HG02642 (cell line): ENCODE results near the gene NRP1.
"Not testable (repeated sequence)": the region's sequence is repeated elsewhere in the genome, so short reads cannot be mapped to it uniquely, and the experiment has no call there.

Experiments
- ATAC-seq: cut with Tn5 transposase; IDR thresholded peaks from one replicate; pipeline ENCODE4 v1.9.1; 2021; ENCODE audit warnings: mild to moderate bottlenecking; ENCODE audit not compliant: unreplicated experiment, poor library complexity

Gene NRP1

DNA sequence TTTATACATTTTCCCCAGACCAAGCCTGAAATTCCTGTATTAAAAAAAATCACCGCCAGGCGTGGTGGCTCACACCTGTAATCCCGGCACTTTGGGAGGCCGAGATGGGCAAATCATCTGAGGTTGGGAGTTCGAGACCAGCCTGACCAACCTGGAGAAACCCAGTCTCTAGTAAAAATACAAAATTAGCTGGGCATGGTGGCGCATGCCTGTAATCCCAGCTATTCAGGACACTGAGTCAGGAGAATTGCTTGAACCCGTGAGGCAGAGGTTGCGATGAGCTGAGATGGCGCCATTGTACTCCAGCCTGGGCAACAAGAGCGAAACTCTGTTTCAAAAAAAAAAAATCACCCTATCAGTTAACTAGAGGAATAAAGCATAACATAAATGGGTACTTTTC lies 195.8 kb downstream of the NRP1 start:
- ATAC-seq: not testable (repeated sequence)

DNA sequence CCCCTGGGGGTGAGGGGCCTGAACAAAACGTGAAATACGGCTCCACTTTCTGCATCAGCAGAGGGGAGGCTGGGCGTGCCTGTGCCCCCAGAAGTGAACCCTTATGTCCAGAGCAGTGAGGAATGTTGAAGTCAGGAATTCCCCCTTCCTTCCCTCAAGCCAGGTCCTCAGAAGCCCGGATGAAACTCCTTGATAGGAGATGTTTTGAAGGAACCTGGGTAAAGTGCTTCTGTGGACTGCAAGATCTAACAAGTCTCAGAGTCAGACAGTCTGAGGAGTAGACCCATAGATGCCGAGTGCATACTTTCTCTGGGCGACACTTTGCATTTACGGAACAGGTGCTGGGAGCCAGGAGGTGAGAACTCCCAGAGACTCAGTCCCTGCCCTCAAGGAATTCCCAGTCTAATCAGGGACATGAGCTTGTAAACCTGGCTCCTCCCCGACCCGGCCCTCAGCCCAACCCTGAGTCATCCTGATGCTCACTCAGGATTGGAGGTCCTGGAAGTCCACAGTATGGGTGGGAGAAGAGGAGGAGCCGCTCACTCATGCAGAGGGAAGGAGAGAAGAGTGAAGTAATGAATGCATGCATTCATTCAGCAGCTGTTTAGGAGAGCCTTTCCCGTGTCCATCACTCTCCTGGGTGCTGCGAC lies 197.0 kb downstream of the NRP1 start:
- no peak for ATAC-seq

DNA sequence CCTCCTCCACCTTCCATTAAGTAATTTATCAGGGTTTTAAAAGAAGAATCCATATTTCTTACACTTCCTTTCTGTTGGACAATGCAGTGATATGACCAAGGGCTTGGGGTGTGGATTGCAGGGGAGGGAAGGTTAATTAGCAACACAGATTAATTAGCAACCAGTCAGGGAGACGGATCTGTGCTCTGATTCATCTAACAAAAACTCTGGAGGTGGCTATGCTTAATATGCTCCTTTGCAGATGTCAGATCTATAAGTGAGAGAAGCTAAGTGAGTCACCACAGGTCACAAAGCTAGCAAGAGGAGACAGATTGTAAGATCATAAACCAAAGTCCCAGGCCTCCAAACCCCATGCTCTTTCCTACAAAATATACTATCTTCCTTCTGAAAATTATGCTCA lies 197.7 kb downstream of the NRP1 start:
- ATAC-seq: no peak

DNA sequence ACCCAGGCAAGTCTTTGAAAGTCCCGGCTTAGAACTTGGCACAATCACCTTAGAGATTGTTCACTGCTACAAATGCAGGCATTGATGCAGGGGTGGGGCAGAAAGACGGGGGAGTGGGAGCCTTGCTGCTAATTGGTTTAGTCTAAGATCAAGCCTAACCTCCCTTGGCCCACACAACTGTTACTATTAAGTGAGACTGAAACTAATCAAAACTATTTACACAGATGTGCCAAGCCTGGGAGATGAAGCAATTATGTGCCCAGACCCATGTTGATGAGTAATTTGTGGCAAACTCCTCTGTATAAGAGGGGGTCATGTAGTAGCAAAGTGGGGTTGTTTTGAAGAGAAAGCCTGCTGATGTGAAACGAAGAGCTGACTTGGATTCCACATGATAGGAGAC lies 198.2 kb downstream of the NRP1 start:
- ATAC-seq: no peak

DNA sequence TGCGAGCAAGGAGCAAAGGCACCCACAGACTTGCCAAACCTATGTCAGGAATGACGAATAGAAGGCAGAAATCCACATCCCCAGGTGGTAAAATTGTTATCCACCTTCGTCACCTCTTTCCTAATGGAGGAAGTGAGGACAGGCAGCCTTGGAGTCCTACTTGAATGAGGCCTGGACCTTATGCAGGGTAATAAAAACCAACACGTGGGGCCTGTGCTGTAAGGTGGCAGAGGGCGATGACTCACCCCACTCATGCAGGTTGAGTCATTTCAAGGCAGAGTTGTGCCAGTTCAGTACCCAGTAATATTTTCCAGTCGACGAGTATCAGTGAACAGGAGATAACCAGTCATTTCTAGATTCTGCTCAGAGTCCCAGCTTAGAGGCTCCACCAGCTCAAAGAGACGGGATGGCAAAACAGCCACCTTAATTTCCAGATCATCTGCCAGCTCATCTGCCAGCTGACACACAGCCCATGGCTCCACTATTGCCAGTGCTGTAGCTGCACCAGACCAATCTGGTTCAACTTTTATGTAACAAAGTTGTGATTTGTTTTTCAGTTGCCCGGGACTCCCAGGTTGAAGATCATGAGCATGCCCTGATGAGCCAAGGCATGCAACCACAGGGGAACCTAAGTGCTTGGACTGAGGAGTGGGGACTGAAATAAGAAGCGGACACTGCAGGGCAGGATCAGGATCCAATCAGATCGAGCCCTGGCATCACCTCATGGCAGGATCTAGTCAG lies 200.3 kb downstream of the NRP1 start:
- ATAC-seq: peak; percentile 66

DNA sequence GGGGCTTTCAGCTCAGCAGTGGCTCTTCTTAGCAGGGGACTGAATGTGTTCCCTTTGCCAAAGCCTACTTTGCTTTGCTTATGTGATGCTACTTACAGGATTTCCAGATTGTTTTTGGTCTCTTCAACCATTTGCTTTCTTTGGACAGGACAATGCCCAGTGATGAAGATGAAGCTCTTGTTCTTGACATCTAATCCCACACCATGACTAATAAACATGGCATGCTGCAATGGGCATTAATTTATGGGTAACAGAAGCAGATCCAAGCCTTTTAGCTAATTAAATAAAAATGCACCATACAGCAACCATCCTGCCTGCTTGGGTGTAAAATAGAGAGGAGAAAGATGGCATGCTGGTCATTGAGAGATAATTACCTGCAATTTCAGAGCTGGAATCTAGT lies 200.9 kb downstream of the NRP1 start:
- no peak for ATAC-seq

DNA sequence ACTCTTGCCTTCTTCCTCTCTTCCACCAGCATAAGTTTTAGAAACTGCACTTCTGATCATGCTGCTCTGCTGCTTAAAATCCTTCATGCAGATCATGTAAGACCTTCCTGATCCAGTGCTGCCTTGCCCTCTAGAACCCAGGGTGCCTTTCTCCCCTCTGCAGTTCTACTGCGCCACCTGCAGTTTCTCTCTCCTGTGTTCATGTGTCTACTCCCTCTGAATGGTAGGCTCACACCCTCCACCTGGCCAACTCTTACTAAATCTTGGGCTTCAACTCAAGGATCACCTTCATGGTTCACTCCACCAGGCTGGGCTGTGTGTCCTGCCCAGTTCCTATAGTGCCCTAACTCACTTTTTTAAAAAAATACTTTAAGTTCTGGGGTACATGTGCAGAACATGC lies 201.8 kb downstream of the NRP1 start:
- ATAC-seq: peak; percentile 47

DNA sequence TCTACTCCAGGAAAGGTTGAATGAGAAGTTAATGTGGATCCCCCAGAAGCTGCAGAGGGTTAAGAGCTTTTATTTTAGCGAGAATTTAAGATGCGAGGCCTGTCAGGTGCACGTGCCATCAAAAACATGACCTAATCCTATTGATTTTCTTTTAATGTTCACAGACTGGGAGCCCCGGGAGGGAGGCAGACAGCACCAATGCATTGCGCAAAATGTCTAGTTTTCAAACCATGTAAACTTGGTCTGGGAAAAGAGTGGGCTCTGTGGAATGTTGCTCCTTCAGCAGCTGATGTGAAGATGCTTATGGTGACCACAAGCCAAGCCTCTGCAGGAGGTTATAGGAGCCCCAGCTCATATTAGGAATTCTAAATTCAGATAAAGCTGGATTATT lies 204.5 kb downstream of the NRP1 start:
- no peak for ATAC-seq

DNA sequence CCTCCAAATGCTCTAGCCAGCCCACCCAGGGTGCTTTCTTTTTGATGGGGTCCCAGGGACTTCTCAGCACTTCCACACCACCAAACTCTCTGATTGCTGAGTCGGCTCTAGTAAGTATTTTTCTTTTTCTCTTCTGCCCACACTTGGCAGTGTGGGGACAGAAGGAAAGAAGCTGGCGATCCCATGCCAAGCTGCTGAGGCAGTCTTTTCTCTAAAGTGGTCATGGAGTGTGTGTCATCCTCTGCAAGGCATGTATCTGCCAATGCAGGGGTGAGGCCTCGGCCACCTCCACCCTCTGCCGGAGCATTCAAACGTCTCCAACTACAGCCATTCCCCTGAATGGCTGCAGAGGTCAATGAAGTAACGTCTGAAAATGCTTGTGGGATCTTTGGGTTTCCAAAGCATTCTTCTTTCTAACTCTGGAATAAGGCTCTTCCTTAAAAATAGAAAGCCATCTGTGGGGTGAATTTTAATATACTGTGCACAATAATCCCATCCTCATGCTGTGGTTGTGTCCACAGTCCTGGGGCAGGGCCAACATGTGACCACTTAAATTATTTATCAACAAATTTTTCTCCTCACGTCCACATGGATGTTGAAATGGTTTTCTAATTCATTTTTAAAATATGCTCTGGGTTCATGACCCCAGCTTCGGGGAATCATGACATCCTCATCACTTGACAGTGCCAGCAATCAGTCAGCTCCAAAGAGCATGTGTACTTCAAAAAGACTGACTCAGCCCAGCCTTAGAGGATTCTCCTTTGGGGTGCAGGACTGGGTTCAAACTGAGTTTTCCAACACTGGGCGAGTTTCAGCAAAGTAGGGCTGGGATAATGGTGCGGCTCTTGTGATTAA lies 205.1 kb downstream of the NRP1 start:
- no peak for ATAC-seq

DNA sequence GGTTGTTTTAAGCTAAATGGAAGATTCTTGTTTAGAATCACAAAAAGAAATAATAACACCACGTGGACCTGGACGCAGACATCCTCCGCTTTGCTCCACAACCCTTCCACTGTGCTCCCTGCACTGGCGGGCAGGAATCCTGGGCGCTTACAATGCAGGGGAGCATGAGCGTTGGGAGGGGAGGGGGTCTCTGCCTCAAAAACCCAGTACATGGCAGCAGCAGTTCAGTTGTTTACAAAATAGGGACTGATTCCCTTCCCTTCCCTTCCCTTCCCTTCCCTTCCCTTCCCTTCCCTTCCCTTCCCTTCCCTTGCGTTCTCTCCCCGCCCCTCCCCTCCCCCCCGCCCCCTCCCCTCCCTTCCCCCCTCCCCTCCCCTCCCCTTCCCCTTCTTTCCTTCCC lies 206.8 kb downstream of the NRP1 start:
- no peak for ATAC-seq
